HEK293 (cell line): ENCODE measurements around the gene DUSP16.

Source experiments
- CTCF ChIA-PET: fragments of 350-600 bp; formaldehyde crosslinking; extraction: SDS; loops from one replicate; lab custom pipeline; 2021; ENCODE audit warnings: antibody characterized with exemption; lab: Yijun Ruan, JAX
- POLR2A ChIA-PET: fragments of 300-600 bp; formaldehyde crosslinking; extraction: SDS; loops from one replicate; lab custom pipeline; 2020; ENCODE audit warnings: antibody characterized with exemption, inconsistent platforms; lab: Yijun Ruan, JAX
- H3K27ac ChIP-seq: fragments of 200-500 bp; sonication (Bioruptor generic); 2 replicates; pipeline ENCODE4 v1.5.1; 2014; ENCODE audit warnings: low read depth, low read length, control low read depth, inconsistent platforms; ENCODE audit errors: extremely low read depth
- H3K36me3 ChIP-seq, 2 experiments: fragments of 200-500 bp in 1 of 2; sonication (Bioruptor generic) in 1 of 2; 1 replicate in 1 of 2; 2 replicates in 1 of 2; pipeline ENCODE4 v1.5.1; 2014 to 2017; ENCODE audit warnings: inconsistent platforms in 2 of 2, low read length in 2 of 2; ENCODE audit not compliant: control insufficient read depth in 2 of 2, insufficient read depth in 1 of 2
- H3K4me1 ChIP-seq: fragments of 200-500 bp; sonication (Bioruptor generic); 2 replicates; pipeline ENCODE4 v1.5.1; 2014; ENCODE audit warnings: mild to moderate bottlenecking, low read length, inconsistent platforms; ENCODE audit not compliant: control insufficient read depth, insufficient read depth
- H3K4me3 ChIP-seq: 2 replicates; pipeline ENCODE4 v1.5.1; 2011; ENCODE audit warnings: low read depth, mild to moderate bottlenecking, control low read depth, low read length, moderate library complexity
- H3K9me3 ChIP-seq: fragments of 200-500 bp; sonication (Bioruptor generic); 2 replicates; pipeline ENCODE4 v1.5.1; 2014; ENCODE audit warnings: low read depth, low read length, inconsistent platforms; ENCODE audit not compliant: control insufficient read depth, insufficient read depth
- GLI2 ChIP-seq: fragments of 450-650 bp; formaldehyde crosslinking; IDR thresholded peaks from 2 replicates; pipeline ENCODE4; 2017; ENCODE audit warnings: missing biosample characterization, missing genetic modification characterization, low read depth, borderline replicate concordance
- KLF7 ChIP-seq: fragments of 450-650 bp; formaldehyde crosslinking; IDR thresholded peaks from 2 replicates; pipeline ENCODE4 v1.5.1; 2016; ENCODE audit warnings: missing biosample characterization, missing genetic modification characterization, borderline replicate concordance
- SP2 ChIP-seq: fragments of 450-650 bp; formaldehyde crosslinking; IDR thresholded peaks from 2 replicates; pipeline ENCODE4 v1.5.1; 2016; ENCODE audit warnings: missing biosample characterization, missing genetic modification characterization
- TSHZ1 ChIP-seq: fragments of 450-650 bp; formaldehyde crosslinking; IDR thresholded peaks from 2 replicates; pipeline ENCODE4 v1.5.1; 2016; ENCODE audit warnings: missing biosample characterization, missing genetic modification characterization, borderline replicate concordance
- ZFP3 ChIP-seq: fragments of 450-650 bp; formaldehyde crosslinking; IDR thresholded peaks from 2 replicates; pipeline ENCODE4 v1.5.1; 2016; ENCODE audit warnings: low read depth, missing biosample characterization, missing genetic modification characterization
- ZFP69B ChIP-seq: fragments of 450-650 bp; formaldehyde crosslinking; IDR thresholded peaks from 2 replicates; pipeline ENCODE4 v1.5.1; 2016; ENCODE audit warnings: missing biosample characterization, missing genetic modification characterization
- ZNF16 ChIP-seq: fragments of 450-650 bp; formaldehyde crosslinking; IDR thresholded peaks from 2 replicates; pipeline ENCODE4 v1.5.1; 2016; ENCODE audit warnings: low read depth, missing biosample characterization, missing genetic modification characterization
- ZNF175 ChIP-seq: fragments of 450-650 bp; formaldehyde crosslinking; IDR thresholded peaks from 2 replicates; pipeline ENCODE4 v1.5.1; 2016; ENCODE audit warnings: missing biosample characterization, missing genetic modification characterization
- ZNF248 ChIP-seq: fragments of 450-650 bp; formaldehyde crosslinking; IDR thresholded peaks from 2 replicates; pipeline ENCODE4 v1.5.1; 2017; ENCODE audit warnings: missing biosample characterization, missing genetic modification characterization
- ZNF350 ChIP-seq: fragments of 450-650 bp; formaldehyde crosslinking; IDR thresholded peaks from 2 replicates; pipeline ENCODE4 v1.5.0; 2017; ENCODE audit warnings: missing biosample characterization, mild to moderate bottlenecking, missing genetic modification characterization
- ZNF560 ChIP-seq: fragments of 450-650 bp; formaldehyde crosslinking; IDR thresholded peaks from 2 replicates; pipeline ENCODE4 v1.5.1; 2017; ENCODE audit warnings: missing biosample characterization, missing genetic modification characterization, borderline replicate concordance
- ZNF645 ChIP-seq: fragments of 450-650 bp; formaldehyde crosslinking; IDR thresholded peaks from 2 replicates; pipeline ENCODE4; 2016; ENCODE audit warnings: missing biosample characterization, missing genetic modification characterization
- ZNF747 ChIP-seq: fragments of 450-650 bp; formaldehyde crosslinking; IDR thresholded peaks from 2 replicates; pipeline ENCODE4 v1.5.1; 2016; ENCODE audit warnings: missing biosample characterization, missing genetic modification characterization
- ZNF768 ChIP-seq: fragments of 450-650 bp; formaldehyde crosslinking; IDR thresholded peaks from 2 replicates; pipeline ENCODE4 v1.5.1; 2018; ENCODE audit warnings: missing biosample characterization, mild to moderate bottlenecking, missing genetic modification characterization
- TF ChIP-seq, protein P1 (sequence below): fragments of 450-650 bp; formaldehyde crosslinking; IDR thresholded peaks from 2 replicates; pipeline ENCODE4 v1.5.1; 2016; ENCODE audit warnings: missing biosample characterization, missing genetic modification characterization
- TF ChIP-seq, protein P2 (sequence below): fragments of 450-650 bp; formaldehyde crosslinking; IDR thresholded peaks from 2 replicates; pipeline ENCODE4 v1.5.1; 2016; ENCODE audit warnings: missing biosample characterization, missing genetic modification characterization, low read depth
- TF ChIP-seq, protein P3 (sequence below): fragments of 450-650 bp; formaldehyde crosslinking; IDR thresholded peaks from 2 replicates; pipeline ENCODE4 v1.5.1; 2017; ENCODE audit warnings: missing biosample characterization, missing genetic modification characterization

The DUSP16 gene

GRCh38 chr12:12527820-12528296 lies 34.8 kb downstream of the DUSP16 start:
- no peak overlapping the region for H3K27ac ChIP-seq
- POLR2A ChIA-PET = no interaction called here

More at GRCh38 chr12:12527820-12528296, 34.8 kb downstream of the DUSP16 start:
- Histone ChIP-seq H3K4me3 (no peak overlapping the region), H3K4me1 (peaks cover 10% of the 10 kb centered on the region), H3K9me3 (no peaks in the 10 kb centered on the region)
- CTCF ChIA-PET = interaction anchor here (0.6 kb wide), 1 partner anchor 460 kb away, joined by 3 read pairs; no protein-coding TSS in a partner anchor
- TF ChIP-seq, protein P1, sequence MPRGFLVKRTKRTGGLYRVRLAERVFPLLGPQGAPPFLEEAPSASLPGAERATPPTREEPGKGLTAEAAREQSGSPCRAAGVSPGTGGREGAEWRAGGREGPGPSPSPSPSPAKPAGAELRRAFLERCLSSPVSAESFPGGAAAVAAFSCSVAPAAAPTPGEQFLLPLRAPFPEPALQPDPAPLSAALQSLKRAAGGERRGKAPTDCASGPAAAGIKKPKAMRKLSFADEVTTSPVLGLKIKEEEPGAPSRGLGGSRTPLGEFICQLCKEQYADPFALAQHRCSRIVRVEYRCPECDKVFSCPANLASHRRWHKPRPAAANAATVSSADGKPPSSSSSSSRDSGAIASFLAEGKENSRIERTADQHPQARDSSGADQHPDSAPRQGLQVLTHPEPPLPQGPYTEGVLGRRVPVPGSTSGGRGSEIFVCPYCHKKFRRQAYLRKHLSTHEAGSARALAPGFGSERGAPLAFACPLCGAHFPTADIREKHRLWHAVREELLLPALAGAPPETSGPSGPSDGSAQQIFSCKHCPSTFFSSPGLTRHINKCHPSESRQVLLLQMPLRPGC (tag by site-specific recombination) = no peak
- TF ChIP-seq GLI2 = no peak
- TF ChIP-seq, protein P2, sequence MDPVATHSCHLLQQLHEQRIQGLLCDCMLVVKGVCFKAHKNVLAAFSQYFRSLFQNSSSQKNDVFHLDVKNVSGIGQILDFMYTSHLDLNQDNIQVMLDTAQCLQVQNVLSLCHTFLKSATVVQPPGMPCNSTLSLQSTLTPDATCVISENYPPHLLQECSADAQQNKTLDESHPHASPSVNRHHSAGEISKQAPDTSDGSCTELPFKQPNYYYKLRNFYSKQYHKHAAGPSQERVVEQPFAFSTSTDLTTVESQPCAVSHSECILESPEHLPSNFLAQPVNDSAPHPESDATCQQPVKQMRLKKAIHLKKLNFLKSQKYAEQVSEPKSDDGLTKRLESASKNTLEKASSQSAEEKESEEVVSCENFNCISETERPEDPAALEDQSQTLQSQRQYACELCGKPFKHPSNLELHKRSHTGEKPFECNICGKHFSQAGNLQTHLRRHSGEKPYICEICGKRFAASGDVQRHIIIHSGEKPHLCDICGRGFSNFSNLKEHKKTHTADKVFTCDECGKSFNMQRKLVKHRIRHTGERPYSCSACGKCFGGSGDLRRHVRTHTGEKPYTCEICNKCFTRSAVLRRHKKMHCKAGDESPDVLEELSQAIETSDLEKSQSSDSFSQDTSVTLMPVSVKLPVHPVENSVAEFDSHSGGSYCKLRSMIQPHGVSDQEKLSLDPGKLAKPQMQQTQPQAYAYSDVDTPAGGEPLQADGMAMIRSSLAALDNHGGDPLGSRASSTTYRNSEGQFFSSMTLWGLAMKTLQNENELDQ (tag by site-specific recombination) = no peak
- TF ChIP-seq ZNF768 = no peak
- no peak for TF ChIP-seq ZNF248 (tag by site-specific recombination)
- TF ChIP-seq TSHZ1 (tag by site-specific recombination) = no peak
- TF ChIP-seq ZNF560 = no peak
- TF ChIP-seq ZNF645 (tag by site-specific recombination) = no peak
- no peak for TF ChIP-seq ZFP3 (tag by site-specific recombination)
- no peak for TF ChIP-seq SP2 (tag by site-specific recombination)
- no peak for TF ChIP-seq ZNF350 (tag by site-specific recombination)
- no peak for TF ChIP-seq ZNF747
- TF ChIP-seq ZNF175 (tag by site-specific recombination) = no peak
- TF ChIP-seq KLF7 (tag by site-specific recombination) = no peak
- no peak for TF ChIP-seq ZFP69B (tag by site-specific recombination)
- TF ChIP-seq ZNF16 (tag by site-specific recombination) = no peak
- TF ChIP-seq, protein P3, sequence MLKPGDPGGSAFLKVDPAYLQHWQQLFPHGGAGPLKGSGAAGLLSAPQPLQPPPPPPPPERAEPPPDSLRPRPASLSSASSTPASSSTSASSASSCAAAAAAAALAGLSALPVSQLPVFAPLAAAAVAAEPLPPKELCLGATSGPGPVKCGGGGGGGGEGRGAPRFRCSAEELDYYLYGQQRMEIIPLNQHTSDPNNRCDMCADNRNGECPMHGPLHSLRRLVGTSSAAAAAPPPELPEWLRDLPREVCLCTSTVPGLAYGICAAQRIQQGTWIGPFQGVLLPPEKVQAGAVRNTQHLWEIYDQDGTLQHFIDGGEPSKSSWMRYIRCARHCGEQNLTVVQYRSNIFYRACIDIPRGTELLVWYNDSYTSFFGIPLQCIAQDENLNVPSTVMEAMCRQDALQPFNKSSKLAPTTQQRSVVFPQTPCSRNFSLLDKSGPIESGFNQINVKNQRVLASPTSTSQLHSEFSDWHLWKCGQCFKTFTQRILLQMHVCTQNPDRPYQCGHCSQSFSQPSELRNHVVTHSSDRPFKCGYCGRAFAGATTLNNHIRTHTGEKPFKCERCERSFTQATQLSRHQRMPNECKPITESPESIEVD = no peak
- TF ChIP-seq, all 188 proteins: peak for 0
- no peaks in the 10 kb centered on the region; a peak in 1 of 3 replicates for H3K36me3 ChIP-seq
